ENCODE data around the gene RBFOX2.

- TF ChIP-seq CTCF (IDR thresholded peaks at IDR 0.05; ENCODE audit: low read depth, low read length, missing input control), result no peak
- TF ChIP-seq JUND (IDR thresholded peaks at IDR 0.05), result no peak
- no peak for TF ChIP-seq MAX (IDR thresholded peaks at IDR 0.05)
- no peak for TF ChIP-seq GABPA (IDR thresholded peaks at IDR 0.05 in 1 of 2, conservative IDR thresholded peaks at IDR 0.05 in 1 of 2)
- TF ChIP-seq RAD21 (IDR thresholded peaks at IDR 0.05), result no peak
- TF ChIP-seq EGR1 (IDR thresholded peaks at IDR 0.05; ENCODE audit: low read depth in 2 of 2), result no peak
Observed at GRCh38 chr22:35705141-35705540, 323.5 kb downstream of the RBFOX2 start.
